Activated T-helper 2 cell treated with anti-CD3 and anti-CD28 coated beads, Interferon-gamma antibody, Interleukin-2, Interleukin-4, amounts not matched to agents 10 μg/mL and 5 μg/mL and 100 μg/mL, durations not matched to agents 14 hours and 24 hours and 36 hours (primary cell): Measurements from ENCODE around the gene DBX1. TPM values are rescaled to one million over a fixed set of nuclear protein-coding genes. Genes with fewer than 3 reads are reported as not detected.
"Not testable (repeated sequence)": the region's sequence is repeated elsewhere in the genome, so short reads cannot be mapped to it uniquely, and the experiment has no call there.

Source experiments
- DNase-seq: peaks from one replicate; pipeline ENCODE4 v3.0.0; 2021; ENCODE audit warnings: low spot score
- H3K27ac Mint-ChIP-seq: one replicate; pipeline ENCODE4 v1.8.0; 2021; ENCODE audit warnings: mixed read lengths
- H3K27me3 Mint-ChIP-seq: one replicate; pipeline ENCODE4 v1.8.0; 2021; ENCODE audit warnings: low read depth, mixed read lengths
- H3K36me3 Mint-ChIP-seq: one replicate; pipeline ENCODE4 v1.8.0; 2021; ENCODE audit warnings: low read depth, mixed read lengths
- H3K4me1 Mint-ChIP-seq: one replicate; pipeline ENCODE4 v1.8.0; 2021; ENCODE audit warnings: low read depth, mixed read lengths
- H3K4me3 Mint-ChIP-seq: one replicate; pipeline ENCODE4 v1.8.0; 2021; ENCODE audit warnings: low read depth, mild to moderate bottlenecking, moderate library complexity, mixed read lengths
- H3K9me3 Mint-ChIP-seq: one replicate; pipeline ENCODE4 v1.8.0; 2021; ENCODE audit warnings: mixed read lengths
- intact Hi-C: fragments of 100-400 bp; cut with micrococcal nuclease; formaldehyde crosslinking; loops from one replicate; pipeline ENCODE4 v1.15.1; 2023
- total RNA-seq: library from RNA; stranded (reverse); gene quantifications from 2 replicates; pipeline ENCODE4 v1.2.3, GENCODE V29; 2022

The DBX1 gene, protein sequence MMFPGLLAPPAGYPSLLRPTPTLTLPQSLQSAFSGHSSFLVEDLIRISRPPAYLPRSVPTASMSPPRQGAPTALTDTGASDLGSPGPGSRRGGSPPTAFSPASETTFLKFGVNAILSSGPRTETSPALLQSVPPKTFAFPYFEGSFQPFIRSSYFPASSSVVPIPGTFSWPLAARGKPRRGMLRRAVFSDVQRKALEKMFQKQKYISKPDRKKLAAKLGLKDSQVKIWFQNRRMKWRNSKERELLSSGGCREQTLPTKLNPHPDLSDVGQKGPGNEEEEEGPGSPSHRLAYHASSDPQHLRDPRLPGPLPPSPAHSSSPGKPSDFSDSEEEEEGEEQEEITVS
- not detected in 2 replicates for total RNA-seq

DNA sequence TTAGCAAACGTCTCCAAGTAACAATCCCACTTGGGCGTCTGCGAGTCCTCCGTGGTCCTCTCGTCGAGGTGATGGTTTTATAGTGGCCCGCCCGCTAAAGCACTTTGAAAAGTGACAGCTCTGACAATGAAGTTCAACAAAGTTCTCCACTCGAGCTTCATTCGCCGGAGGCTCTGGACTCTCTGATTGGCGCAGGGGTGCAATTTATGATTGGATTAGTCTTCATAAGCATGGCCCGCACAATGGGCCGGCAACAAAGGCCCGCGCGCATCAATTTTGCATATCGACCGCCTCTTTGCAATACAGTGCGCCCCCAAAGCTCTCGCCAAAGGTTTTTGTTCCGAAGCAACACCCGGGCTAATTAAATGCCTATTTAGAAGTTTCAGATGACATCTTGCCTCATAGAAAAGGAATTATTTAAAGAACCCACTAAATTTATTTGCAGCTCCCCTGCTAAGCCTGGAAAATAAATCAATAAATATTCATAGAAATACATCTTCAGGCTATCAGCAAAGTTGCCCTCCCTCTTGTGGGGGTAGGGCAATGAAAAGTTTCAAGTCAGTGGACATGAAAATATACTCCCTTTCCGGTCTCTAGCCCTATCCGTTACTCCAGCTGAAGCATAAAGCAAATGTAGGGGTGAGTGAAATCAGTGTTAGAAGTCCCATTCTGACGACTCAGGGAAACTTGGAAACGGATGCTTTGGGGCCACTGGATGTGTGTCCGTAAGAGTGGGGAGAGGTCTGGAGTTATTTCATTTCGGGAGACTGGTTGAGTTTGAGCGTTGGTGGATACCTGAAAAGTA, at the start of gene DBX1:
DBX1 (minus strand) TSS at position 51 of the 805 bp plus-strand sequence. CDS start 151 bp downstream, outside the sequence.
- Mint-ChIP-seq H3K9me3 (peaks cover 18% of the 10 kb centered on the region), H3K27ac (peak within 1 kb of the TSS; percentile 28), H3K36me3 (peaks cover 11% of the 10 kb centered on the region), H3K27me3 (peaks cover 80% of the 10 kb centered on the region), H3K4me1 (peaks cover 11% of the 10 kb centered on the region), H3K4me3 (no peak within 1 kb of the TSS)
- intact Hi-C loops: loop anchor here (5.0 kb wide), 1 partner anchor 47 kb away; no protein-coding TSS in a partner anchor
- DNase-seq: no peak

DNA sequence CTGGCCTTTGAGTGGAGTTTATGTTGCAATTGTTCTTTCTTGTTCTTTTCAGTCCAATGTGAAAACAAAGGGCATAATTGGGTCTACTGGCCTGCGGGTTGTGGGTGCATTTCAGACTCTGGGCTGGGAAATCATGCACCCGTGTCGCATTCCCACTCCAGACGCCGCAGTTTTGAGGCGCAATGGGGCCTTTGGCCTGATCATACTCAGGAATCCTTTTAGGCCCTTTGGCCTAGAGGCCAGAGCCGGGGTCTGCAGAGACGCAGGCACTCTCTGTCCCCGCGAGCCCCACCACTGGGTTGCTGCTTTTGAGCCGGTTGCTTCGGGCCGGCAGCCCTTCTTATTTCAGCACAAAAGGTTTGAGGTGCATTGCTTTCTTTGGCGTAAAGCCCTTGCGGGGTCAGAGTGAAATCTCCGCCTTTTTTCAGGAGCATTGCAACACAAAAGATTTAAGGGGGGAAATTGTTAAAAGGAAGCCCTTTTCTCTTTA, 48.4 kb upstream of the DBX1 start:
- H3K27ac Mint-ChIP-seq: no peak overlapping the region
- intact Hi-C loops: loop anchor here (5.0 kb wide), 1 partner anchor 46 kb away; the partner anchor contains the start of gene DBX1
- H3K4me1 Mint-ChIP-seq: no peaks in the 10 kb centered on the region
- H3K4me3 Mint-ChIP-seq: no peak overlapping the region
- H3K36me3 Mint-ChIP-seq: no peaks in the 10 kb centered on the region
- no peaks in the 10 kb centered on the region for H3K9me3 Mint-ChIP-seq
- DNase-seq: no peak
- peaks cover 44% of the 10 kb centered on the region for H3K27me3 Mint-ChIP-seq

DNA sequence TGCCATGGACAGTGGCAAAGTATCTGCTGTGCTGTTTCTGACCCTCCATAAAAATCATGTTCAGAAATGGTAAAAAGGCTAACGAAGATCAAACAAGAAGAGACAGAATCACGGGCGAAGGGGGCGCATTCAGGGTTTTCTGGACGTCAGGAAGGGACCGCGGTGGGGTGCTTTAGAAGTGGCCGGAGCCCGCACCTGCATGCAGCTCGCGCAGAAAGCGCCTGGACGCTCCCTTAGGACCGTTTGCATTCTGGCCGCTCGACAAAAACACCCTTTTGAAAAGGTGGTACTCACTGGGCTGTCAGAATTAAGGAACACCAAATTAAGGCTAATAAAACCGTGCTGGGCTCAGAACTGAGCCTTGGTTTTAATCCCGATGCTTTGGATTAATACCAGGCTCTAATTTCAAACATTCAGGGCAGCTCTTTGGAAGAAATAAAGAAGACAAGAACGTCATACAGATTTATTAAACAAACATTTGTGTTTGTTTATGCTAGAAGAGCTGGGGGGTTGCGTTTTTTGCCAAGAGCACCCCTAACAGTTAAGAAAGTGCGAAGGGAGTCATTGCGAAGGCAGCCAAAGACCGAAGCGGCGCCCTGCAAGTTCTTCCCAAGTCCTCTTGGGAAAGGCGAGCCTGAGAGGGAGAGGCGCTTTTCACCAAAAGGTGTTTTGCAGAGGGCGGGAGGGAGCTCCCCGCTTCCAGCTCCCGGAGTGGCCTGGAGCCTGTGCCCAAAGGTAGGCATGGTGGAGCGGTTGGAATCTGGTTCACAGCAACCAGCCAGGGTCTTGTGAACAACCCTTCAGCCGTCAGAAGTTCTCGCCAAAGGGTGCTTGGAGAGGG, 47.7 kb upstream of the DBX1 start:
- intact Hi-C loops: loop anchor here (5.0 kb wide), 1 partner anchor 46 kb away; the partner anchor contains the start of gene DBX1
- H3K36me3 Mint-ChIP-seq: no peaks in the 10 kb centered on the region
- no peaks in the 10 kb centered on the region for H3K4me1 Mint-ChIP-seq
- H3K27ac Mint-ChIP-seq: no peak overlapping the region
- H3K4me3 Mint-ChIP-seq: no peak overlapping the region
- no peaks in the 10 kb centered on the region for H3K9me3 Mint-ChIP-seq
- no peak for DNase-seq
- H3K27me3 Mint-ChIP-seq: peaks cover 48% of the 10 kb centered on the region

DNA sequence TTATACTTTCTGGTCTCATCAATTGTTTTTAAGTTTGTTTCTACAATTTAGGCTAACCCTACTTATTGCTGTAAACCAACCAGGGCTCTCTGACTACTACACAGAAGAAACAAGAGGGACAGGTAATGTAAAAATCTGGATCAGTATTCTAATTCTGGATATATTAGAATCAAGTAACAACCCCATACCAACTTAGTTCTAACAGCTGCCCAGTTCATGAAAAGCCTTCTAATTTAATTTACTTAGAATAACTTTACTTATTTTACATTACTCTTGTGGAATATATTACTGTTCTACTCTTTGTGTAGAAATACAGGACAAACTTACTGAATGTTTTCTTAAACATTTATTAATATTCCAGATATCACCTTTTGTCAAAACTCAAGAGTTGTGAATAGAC, 45.5 kb upstream of the DBX1 start:
- H3K4me3 Mint-ChIP-seq: no peak overlapping the region
- H3K27me3 Mint-ChIP-seq: peaks cover 52% of the 10 kb centered on the region
- DNase-seq: no peak
- H3K4me1 Mint-ChIP-seq: no peaks in the 10 kb centered on the region
- no peak overlapping the region for H3K27ac Mint-ChIP-seq
- intact Hi-C loops: loop anchor here (5.0 kb wide), 1 partner anchor 44 kb away; the partner anchor contains the start of gene DBX1
- no peaks in the 10 kb centered on the region for H3K9me3 Mint-ChIP-seq
- H3K36me3 Mint-ChIP-seq: no peaks in the 10 kb centered on the region

DNA sequence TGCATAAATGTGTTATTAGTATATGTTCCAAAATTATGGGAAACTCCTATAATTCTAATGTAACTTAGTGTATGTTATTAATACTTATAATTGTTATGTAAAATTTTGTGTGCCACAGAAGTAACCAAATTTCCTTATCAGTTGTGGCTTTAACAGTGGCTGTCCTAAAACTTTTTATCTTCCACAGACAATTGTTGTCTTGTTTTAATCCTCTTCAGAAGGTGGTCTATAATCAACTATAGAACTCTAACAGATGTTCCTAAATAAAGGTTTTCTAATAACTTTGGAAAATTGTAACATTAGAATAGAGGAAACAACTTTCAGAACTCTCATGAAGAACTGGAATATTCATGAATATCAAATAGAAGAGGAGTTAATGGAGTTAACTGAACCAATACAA, 44.4 kb upstream of the DBX1 start:
- no peak for DNase-seq
- H3K9me3 Mint-ChIP-seq: no peaks in the 10 kb centered on the region
- H3K27ac Mint-ChIP-seq: no peak overlapping the region
- no peak overlapping the region for H3K4me3 Mint-ChIP-seq
- intact Hi-C loops: loop anchor here (5.0 kb wide), 1 partner anchor 42 kb away; the partner anchor contains the start of gene DBX1
- H3K27me3 Mint-ChIP-seq: peaks cover 51% of the 10 kb centered on the region
- H3K36me3 Mint-ChIP-seq: no peaks in the 10 kb centered on the region
- H3K4me1 Mint-ChIP-seq: no peaks in the 10 kb centered on the region

DNA sequence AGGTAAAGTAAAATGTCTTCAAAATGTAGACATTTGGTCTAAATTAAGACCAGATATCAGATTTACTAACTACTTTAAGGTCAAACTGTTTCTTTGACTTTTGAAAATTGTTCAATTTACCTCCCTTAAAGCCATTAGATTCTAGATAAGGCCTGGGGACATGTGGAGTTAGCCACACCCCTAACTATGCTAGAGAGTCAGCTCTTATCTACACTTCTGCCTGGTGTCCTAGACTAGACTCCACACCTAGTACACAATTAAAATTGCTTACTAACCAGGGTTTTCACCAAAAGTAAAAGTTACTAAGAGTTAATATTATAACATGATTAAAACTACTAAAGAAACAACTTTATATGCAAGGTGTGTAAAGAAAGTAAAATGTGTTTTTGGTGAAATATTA, 43.6 kb upstream of the DBX1 start:
- no peak overlapping the region for H3K4me3 Mint-ChIP-seq
- intact Hi-C loops: no loop called here
- H3K9me3 Mint-ChIP-seq: no peaks in the 10 kb centered on the region
- no peaks in the 10 kb centered on the region for H3K4me1 Mint-ChIP-seq
- DNase-seq: no peak
- H3K27ac Mint-ChIP-seq: no peak overlapping the region
- no peaks in the 10 kb centered on the region for H3K36me3 Mint-ChIP-seq
- H3K27me3 Mint-ChIP-seq: peaks cover 46% of the 10 kb centered on the region

DNA sequence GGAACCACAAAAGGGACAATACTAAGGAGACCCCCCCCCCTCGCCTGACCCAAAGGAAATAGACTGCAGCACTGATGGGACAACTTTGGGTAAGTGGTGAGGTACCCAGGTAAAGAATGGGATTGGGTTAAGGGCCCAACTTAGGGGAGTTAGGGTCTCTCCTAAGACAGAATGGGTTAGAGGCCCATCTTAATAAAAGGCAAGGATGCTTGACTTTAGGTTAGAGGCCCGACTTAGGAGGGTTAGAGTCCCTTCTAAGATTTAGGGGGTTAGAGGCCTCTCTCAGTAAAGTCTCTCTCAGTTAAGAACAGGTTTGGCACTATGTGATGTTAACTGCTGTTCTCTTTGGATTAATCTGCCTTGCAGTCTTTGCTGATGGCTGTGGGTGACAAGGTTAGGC, 41.0 kb upstream of the DBX1 start:
- peaks cover 33% of the 10 kb centered on the region for H3K27me3 Mint-ChIP-seq
- H3K9me3 Mint-ChIP-seq: no peaks in the 10 kb centered on the region
- intact Hi-C loops: no loop called here
- no peaks in the 10 kb centered on the region for H3K36me3 Mint-ChIP-seq
- DNase-seq: no peak
- peaks cover 2% of the 10 kb centered on the region for H3K4me1 Mint-ChIP-seq
- no peak overlapping the region for H3K4me3 Mint-ChIP-seq
- H3K27ac Mint-ChIP-seq: no peak overlapping the region

DNA sequence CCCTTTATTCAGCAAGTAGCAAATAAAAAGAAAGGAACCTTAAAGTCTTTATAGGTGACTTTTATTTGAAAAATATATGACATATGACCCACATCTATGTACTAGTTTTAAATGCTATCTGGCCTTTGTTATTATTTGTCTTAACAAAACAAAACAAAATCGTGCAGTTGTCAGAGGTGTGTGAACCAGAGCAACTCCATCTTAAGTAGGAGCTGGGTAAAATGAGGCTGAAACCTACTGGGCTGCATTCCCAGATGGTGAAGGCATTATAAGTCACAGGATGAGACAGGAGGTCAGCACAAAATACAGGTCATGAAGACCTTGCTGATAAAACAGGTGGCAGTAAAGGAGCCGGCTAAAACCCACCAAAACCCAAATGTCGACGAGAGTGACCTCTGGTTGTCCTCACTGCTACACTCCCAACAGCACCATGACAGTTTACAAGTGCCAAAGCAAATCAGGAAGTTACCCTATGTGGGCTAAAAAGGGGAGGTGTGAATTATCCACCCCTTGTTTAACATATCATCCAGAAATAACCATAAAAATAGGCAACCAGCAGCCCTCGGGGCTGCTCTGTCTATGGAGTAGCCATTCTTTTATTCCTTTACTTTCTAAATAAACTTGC, 40.2 kb upstream of the DBX1 start:
- H3K4me1 Mint-ChIP-seq, H3K9me3 Mint-ChIP-seq, DNase-seq, H3K27ac Mint-ChIP-seq, intact Hi-C loops, H3K4me3 Mint-ChIP-seq, H3K36me3 Mint-ChIP-seq: not testable (repeated sequence)
- H3K27me3 Mint-ChIP-seq: peaks cover 29% of the 10 kb centered on the region

DNA sequence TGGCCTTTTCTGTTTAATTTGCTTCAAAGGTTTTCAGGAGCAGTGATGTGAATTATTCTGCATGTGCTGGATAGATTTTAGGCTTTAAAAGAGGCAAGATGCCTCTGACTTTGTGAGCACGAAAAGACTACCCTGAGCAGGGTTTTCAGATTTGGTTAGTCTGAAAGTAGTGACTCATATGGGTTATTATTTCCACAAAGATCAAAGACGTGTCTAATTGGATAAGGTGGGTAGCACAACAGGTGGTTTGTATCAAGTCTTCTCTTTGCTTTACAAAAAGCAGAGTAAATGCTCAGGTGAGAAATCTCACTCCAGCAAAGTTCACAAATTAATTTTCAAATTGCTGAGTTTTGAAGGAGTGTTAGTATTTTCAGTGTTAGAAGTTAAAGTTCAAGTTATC, 37.6 kb upstream of the DBX1 start:
- DNase-seq: no peak
- intact Hi-C loops: no loop called here
- peaks cover 24% of the 10 kb centered on the region for H3K27me3 Mint-ChIP-seq
- H3K36me3 Mint-ChIP-seq: no peaks in the 10 kb centered on the region
- H3K4me1 Mint-ChIP-seq: peaks cover 2% of the 10 kb centered on the region
- H3K4me3 Mint-ChIP-seq: no peak overlapping the region
- H3K9me3 Mint-ChIP-seq: no peaks in the 10 kb centered on the region
- H3K27ac Mint-ChIP-seq: no peak overlapping the region

DNA sequence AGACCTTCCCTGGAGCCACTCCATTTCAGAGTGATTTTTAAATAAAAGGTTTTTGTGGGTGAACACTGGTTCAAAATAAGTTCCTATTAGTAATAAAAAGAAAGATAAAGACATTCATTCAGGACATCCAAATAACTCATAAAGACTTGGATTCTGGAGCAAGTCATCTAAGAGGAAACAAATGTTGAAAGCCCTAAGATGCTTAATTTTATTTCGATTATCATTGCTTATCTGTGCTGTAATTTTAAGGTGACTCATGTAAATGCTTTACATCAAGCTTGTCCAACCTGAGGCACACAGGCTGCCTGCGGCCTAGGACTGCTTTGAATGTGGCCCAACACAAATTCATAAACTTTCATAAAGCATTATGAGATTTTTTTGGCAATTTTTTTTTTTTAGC, 34.2 kb upstream of the DBX1 start:
- Mint-ChIP-seq H3K27me3 (peaks cover 12% of the 10 kb centered on the region), H3K4me1 (peaks cover 2% of the 10 kb centered on the region), H3K9me3 (no peaks in the 10 kb centered on the region), H3K4me3 (no peak overlapping the region), H3K36me3 (no peaks in the 10 kb centered on the region), H3K27ac (no peak overlapping the region)
- no peak for DNase-seq
- intact Hi-C loops: no loop called here

DNA sequence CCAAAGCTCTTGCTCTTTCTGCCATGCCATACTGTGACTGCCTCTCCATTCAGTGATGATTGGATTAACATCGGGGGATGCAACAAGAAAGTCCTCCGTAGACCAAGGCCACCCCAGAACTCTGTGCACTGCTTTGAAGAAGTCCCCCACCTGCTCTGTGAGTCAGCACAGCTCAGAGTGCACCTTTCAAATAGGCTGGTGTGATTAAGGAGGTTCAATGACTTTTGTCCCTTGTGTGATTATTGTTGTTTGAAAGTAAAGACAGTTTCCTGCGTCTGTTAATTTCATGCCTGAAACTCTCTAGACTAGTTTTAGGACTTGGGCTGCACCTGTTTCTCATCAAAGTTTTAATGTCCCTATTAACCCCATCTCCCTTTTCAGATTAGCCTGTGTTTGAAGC, 33.0 kb upstream of the DBX1 start:
- H3K27ac Mint-ChIP-seq: no peak overlapping the region
- intact Hi-C loops: no loop called here

DNA sequence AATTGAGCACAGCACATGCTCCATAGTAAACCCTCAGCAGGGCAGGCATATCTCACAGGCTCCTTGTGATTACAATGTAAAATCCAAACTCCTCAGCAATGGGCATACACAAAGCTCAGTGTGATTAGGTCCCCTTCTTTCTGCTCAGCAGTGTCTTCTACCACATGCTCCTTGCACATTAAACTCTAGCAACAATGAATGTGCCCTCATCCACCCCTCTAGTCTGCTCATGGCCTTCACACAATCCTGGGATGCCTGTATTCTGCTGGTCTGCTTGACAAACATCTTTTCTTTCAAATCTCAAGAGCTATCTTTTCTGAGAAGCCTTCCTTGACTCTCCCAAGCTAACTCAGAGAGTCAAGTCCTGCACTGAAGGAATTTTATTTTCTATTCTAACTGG, 32.4 kb upstream of the DBX1 start:
- Mint-ChIP-seq H3K36me3 (no peaks in the 10 kb centered on the region), H3K9me3 (no peaks in the 10 kb centered on the region), H3K4me3 (no peak overlapping the region), H3K27me3 (peaks cover 3% of the 10 kb centered on the region), H3K27ac (no peak overlapping the region), H3K4me1 (no peaks in the 10 kb centered on the region)
- intact Hi-C loops: no loop called here
- DNase-seq: no peak

More for the DNA sequence above, 33.0 kb upstream of the DBX1 start:
- Mint-ChIP-seq H3K36me3 (no peaks in the 10 kb centered on the region), H3K4me3 (no peak overlapping the region), H3K27me3 (peaks cover 8% of the 10 kb centered on the region), H3K9me3 (no peaks in the 10 kb centered on the region), H3K4me1 (peaks cover 2% of the 10 kb centered on the region)
- no peak for DNase-seq
